ENCODE measurements around the gene RNF217. TPM values are rescaled to one million over a fixed set of nuclear protein-coding genes. Genes with fewer than 3 reads are reported as not detected.

Gene RNF217
- total RNA-seq, 6 experiments from 2014 or later, result 10.9 to 19.4 (median 14.7) TPM

DNA sequence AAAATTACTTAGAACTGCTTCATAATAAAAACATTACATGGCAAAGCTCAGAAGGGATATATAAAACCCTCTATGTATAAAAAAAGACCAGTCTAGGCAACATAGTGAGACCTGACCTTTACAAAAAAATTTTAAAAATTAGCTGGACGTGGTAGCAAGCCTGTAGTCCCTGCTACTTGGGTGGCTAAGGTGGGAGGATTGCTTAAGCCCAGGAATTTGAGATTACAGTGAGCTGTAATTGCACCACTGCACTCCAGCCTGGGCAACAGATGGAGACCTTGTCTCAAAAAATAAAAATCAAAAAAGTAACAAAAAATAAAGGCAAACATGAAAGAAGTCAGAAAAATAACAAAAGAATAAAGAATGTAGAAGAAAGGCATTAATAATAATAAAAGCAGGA lies 169.8 kb downstream of the RNF217 start:
- Mint-ChIP-seq H3K36me3 (ENCODE audit: low read depth) (no peaks in the 10 kb centered on the region), H3K4me3 (no peak overlapping the region), H3K27me3 (ENCODE audit: insufficient read depth) (no peaks in the 10 kb centered on the region; the same call in 1 of the 2 replicates), H3K9me3 (no peaks in the 10 kb centered on the region), H3K4me1 (ENCODE audit: low read depth) (no peaks in the 10 kb centered on the region), H3K27ac (no peak overlapping the region)
- no peak for DNase-seq
- TF ChIP-seq, protein P1, sequence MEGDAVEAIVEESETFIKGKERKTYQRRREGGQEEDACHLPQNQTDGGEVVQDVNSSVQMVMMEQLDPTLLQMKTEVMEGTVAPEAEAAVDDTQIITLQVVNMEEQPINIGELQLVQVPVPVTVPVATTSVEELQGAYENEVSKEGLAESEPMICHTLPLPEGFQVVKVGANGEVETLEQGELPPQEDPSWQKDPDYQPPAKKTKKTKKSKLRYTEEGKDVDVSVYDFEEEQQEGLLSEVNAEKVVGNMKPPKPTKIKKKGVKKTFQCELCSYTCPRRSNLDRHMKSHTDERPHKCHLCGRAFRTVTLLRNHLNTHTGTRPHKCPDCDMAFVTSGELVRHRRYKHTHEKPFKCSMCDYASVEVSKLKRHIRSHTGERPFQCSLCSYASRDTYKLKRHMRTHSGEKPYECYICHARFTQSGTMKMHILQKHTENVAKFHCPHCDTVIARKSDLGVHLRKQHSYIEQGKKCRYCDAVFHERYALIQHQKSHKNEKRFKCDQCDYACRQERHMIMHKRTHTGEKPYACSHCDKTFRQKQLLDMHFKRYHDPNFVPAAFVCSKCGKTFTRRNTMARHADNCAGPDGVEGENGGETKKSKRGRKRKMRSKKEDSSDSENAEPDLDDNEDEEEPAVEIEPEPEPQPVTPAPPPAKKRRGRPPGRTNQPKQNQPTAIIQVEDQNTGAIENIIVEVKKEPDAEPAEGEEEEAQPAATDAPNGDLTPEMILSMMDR (IDR thresholded peaks at IDR 0.05), result no peak

DNA sequence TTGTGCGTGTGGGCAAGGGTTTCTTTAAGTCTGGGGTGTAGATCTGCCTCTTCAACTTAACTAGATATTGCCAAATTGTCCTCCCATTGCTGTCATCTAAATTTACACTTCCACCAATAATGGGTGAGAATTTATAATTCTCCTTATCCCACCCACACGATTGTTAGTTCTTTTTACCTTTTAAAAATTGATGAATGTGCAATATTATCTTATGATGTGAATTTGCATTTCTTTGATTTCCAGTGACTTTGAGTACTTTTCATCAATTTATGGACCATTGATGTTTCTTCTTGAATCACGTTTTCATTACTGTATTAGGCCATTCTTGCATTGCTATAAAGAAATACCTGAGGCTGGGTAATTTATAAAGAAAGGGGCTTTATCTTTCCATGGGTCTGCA lies 174.1 kb downstream of the RNF217 start:
- Mint-ChIP-seq H3K27me3 (ENCODE audit: insufficient read depth) (no peaks in the 10 kb centered on the region; the same call in 1 of the 2 replicates), H3K27ac (no peak overlapping the region), H3K36me3 (ENCODE audit: low read depth) (no peaks in the 10 kb centered on the region), H3K4me1 (ENCODE audit: low read depth) (peaks cover 12% of the 10 kb centered on the region), H3K9me3 (no peaks in the 10 kb centered on the region), H3K4me3 (no peak overlapping the region)
- TF ChIP-seq, protein P1 (IDR thresholded peaks at IDR 0.05), result no peak
- DNase-seq, result no peak

DNA sequence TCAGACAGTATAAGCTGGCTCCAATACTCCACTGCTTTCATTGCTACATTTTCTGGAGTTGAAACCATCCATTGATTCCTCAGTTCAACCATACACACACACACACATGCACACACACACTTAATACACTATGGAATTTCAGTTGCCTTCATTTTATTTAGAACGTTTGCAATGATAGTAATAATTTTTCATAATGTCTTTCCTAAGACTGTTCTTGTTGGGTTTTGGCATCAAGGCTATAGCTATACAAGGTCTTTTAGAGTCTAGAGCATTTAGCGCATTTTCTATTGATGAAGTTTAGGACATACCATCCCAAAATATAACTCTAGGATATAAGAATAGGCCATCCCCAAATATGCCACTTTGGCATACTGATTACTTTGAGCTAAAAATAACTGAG lies 175.8 kb downstream of the RNF217 start:
- DNase-seq, result no peak

DNA sequence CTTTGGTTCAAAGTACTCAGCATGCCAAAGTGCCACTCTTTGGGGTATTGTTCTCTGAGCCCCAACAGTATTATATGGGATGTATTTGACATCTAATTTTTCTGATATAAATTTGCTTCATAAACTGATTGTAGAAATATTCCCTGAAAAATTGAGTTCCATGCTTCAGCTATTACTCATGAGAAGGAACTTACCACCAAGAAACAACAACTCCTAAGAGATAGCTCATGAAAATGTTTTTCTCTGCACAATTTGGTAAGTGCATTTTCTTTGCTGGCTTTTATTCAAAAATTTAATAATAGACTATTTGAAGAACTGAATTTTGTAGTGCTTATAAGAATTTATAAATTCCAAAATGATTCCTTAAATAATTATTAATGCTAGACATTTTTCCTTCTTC lies 178.6 kb downstream of the RNF217 start:
- no peak overlapping the region for H3K4me3 Mint-ChIP-seq
- peak; percentile 49 for DNase-seq

More for the DNA sequence above, 175.8 kb downstream of the RNF217 start:
- no peak overlapping the region for H3K27ac Mint-ChIP-seq
- H3K27me3 Mint-ChIP-seq (ENCODE audit: insufficient read depth), result no peaks in the 10 kb centered on the region; the same call in none of the 2 replicates
- no peaks in the 10 kb centered on the region for H3K36me3 Mint-ChIP-seq (ENCODE audit: low read depth)
- H3K9me3 Mint-ChIP-seq, result no peaks in the 10 kb centered on the region
- TF ChIP-seq, protein P1 (IDR thresholded peaks at IDR 0.05), result no peak
- peaks cover 24% of the 10 kb centered on the region for H3K4me1 Mint-ChIP-seq (ENCODE audit: low read depth)
- no peak overlapping the region for H3K4me3 Mint-ChIP-seq

More for the DNA sequence above, 178.6 kb downstream of the RNF217 start:
- H3K27ac Mint-ChIP-seq, result peak overlapping the region; percentile 71
- H3K36me3 Mint-ChIP-seq (ENCODE audit: low read depth), result no peaks in the 10 kb centered on the region
- TF ChIP-seq, protein P1 (IDR thresholded peaks at IDR 0.05), result no peak
- H3K4me1 Mint-ChIP-seq (ENCODE audit: low read depth), result peaks cover 27% of the 10 kb centered on the region
- no peaks in the 10 kb centered on the region for H3K9me3 Mint-ChIP-seq
- H3K27me3 Mint-ChIP-seq (ENCODE audit: insufficient read depth), result no peaks in the 10 kb centered on the region; the same call in none of the 2 replicates

Other genes starting within 250 kb of the RNF217 start
- gene TPD52L1, start 191.3 kb downstream of the RNF217 start, total RNA-seq (2021; fragmentation: NEBNext Ultra II Directional; extraction: Animal tissue kit (Norgen Biotek cat#: 25700)), result 10 to 100 TPM; 11.0 to 36.8 (median 11.7) TPM